GM20431 (cell line): ENCODE results near the gene IFNAR2.

ENCODE experiments used
- in situ Hi-C: fragments of 300-500 bp; cut with MseI, MboI; formaldehyde crosslinking; loops from one replicate; pipeline ENCODE4 v1.15.0; 2020; ENCODE audit warnings: low sequenced_read_pairs; ENCODE audit not compliant: unreplicated experiment

Gene IFNAR2

DNA sequence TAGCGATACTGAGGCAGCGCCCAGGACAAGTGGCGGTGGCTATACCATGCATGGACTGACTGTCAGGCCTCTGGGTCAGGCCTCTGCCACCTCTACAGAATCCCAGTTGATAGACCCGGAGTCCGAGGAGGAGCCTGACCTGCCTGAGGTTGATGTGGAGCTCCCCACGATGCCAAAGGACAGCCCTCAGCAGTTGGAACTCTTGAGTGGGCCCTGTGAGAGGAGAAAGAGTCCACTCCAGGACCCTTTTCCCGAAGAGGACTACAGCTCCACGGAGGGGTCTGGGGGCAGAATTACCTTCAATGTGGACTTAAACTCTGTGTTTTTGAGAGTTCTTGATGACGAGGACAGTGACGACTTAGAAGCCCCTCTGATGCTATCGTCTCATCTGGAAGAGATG is 33.2 kb downstream of the IFNAR2 start:
- in situ Hi-C loops = no loop called here

DNA sequence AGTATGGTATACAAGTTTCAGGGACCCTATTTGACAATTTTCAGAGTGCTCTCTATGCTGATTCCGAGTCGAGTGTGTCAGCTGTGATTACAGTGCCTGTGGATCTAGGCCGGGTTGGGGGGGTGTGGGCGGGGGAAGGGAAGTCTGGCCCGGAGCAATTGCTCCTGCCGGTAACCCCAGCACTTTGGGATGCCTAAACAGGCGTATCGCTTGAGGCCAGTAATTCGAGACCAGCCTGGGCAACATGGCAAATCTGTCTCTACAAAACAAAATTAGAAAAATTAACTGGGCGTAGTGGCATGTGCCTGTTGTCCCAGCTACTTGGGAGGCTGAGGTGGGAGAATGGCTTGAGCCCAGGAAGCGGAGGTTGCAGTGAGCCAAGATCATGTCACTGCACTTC is 34.8 kb downstream of the IFNAR2 start:
- in situ Hi-C loops = no loop called here

DNA sequence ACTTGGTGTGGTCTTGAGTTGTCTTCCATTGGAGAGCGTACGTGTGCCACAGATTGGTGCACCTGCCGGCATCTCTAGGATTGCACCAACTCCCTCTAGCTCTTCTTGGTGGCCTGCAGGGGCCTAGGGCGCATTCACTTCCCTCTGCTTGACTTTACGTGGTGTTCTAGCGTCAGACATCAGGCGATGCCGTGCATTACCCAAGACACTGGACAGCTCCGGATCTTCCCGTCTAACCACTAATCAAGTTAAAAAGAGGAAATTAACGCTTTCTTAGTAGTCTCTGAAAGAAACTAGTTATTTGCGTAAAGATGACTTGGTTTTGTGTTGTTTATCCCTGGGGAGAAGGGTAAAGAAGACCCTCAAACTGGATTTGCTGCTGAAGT is 35.9 kb downstream of the IFNAR2 start:
- in situ Hi-C loops = no loop called here

GRCh38 chr21:33266050-33266788 is 36.5 kb downstream of the IFNAR2 start, which contains the start of gene IL10RB:
Gene IL10RB, plus strand, starts transcription at chr21:33266367. Its CDS starts 99 bp downstream, at chr21:33266466.
- in situ Hi-C loops = no loop called here

DNA sequence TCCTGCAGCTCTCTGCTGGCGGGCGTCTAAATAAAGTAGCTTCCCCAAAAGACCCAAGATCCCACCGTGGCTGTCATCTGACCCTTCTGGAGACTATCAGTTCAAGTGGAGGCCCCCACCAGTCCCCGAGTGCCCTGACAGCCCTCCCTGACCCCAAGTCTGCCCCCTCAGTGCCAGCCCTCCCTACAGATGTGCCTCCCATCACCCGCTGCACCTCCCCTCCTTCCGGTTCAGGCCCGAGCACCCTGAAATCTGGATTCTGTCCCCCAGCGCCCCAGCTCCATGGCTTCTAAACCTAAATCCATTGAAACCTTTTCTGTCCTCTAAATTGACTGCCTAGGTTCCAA is 37.0 kb downstream of the IFNAR2 start:
- in situ Hi-C loops = no loop called here

GRCh38 chr21:33267250-33267649 is 37.5 kb downstream of the IFNAR2 start:
- in situ Hi-C loops = no loop called here

DNA sequence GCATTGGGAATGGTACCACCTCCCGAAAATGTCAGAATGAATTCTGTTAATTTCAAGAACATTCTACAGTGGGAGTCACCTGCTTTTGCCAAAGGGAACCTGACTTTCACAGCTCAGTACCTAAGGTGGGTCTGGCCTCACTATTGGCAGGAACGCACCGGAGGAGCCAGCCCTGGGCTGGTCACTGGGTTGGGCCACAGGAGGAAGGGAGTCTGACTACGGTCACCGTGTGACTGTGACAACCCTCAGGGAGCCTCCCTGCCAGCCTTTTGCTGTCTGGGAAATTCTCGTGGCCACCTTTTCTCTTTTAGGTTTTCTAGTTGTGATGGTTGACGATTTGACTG is 38.6 kb downstream of the IFNAR2 start:
- in situ Hi-C loops = no loop called here

DNA sequence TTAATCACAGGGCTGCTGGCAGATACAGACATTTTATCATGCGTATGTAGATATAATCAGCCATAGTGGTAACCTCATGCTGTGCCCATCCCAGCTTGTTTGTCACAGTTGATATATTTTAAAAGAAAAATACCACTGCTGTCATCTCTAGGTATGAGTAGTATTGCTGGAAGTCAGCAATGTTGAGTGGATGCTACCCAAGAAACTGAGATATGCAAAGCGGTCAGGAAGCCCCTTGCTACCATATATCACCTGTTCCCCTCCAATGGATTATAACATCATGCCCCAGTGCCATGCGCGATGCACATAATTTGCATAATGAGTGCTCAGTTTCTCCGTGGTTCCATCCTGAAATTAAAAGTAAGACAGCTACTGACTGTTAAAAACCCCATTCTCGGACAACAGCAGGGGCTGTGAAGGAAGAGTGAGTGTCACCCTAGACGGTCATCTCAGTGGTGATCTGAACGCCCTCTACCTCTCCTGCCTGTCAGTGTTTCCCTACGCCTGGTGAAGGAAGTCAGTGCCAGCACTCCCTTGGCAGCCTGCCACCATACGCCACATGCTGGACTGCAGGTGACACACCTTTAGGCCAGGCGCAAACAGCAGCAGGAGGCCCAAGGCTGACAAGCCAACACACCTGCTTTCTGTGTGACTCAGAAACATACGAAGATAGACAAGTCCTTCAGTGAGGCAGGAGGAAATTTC is 39.2 kb downstream of the IFNAR2 start:
- in situ Hi-C loops = no loop called here

DNA sequence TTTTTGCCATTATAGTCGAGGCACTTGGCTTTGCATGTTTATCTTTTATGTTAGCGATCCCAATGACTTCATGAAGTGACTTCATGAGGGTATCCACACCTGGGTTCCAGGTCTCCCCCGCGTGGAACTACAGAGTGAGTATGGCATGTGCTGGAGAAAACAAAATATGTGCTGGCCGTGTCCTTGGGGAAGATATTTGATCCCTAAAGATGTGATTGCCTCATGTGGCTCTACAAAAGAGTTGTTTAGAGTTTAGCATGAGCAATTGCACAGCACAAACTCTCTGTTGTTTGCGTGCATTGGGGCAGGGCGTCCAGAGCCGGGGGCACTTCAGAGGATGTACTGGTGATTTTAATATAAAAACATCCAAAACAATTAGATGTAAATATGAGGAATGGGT is 41.2 kb downstream of the IFNAR2 start:
- in situ Hi-C loops = no loop called here

GRCh38 chr21:33273044-33273443 is 43.3 kb downstream of the IFNAR2 start:
- in situ Hi-C loops = no loop called here

DNA sequence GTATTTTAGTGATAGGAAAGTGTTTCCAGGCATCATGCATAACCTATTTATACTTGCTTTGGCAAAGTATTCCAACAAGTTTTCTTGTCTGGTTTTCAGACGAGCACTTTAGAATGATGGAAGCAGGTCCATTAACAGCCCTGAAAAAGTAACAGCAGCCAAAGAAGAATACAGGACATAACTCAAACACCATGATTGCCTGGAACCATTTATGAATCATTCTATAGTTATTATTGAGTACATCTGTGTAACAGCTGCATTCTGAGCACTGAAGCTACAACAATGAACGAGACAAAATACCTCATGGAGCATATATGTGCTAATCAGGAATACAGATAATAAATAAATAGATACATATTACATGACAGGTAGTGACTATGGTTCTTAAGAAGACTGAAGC is 49.0 kb downstream of the IFNAR2 start:
- in situ Hi-C loops = no loop called here

DNA sequence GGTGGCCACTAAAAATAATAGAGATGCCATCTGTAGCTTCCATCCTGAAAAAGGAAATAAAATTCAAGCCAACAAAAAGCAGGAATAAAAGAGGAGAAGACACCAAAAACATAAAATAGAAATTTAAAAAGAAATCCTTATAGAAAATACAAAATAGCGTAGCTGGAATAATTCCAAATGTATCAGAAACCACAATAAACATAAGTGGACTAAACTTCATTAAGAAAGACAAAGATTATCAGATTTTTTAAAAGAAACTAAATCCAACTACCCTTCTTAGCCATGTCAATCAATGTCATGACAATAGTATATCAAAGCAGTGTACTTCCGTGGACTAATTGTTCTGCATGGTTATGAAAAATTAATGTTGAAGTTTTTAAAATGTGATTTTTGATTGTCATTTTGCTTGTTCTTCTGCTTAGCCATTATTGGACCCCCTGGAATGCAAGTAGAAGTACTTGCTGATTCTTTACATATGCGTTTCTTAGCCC is 49.6 kb downstream of the IFNAR2 start:
- in situ Hi-C loops = no loop called here
